Omental fat pad (tissue), 4 donors: Measurements from ENCODE around the gene DCTN1. TPM values are rescaled to one million over a fixed set of nuclear protein-coding genes. Genes with fewer than 3 reads are reported as not detected.

Experiments used
- ATAC-seq: fragments of 150-250 bp; one replicate; pipeline ENCODE4 v1.9.1; 2016; ENCODE audit warnings: mild to moderate bottlenecking, moderate library complexity; ENCODE audit not compliant: low FRiP score
- DNase-seq: peaks from one replicate; pipeline ENCODE4 v3.0.0-alpha.2; 2019; ENCODE audit warnings: low spot score
- CTCF ChIP-seq, 3 donors: fragments of 450-650 bp; IDR thresholded peaks; one replicate each; pipeline ENCODE4 v1.5.1; 2016 to 2017; ENCODE audit warnings: antibody characterized with exemption in 3 of 3, mild to moderate bottlenecking in 3 of 3, moderate library complexity in 2 of 3
- total RNA-seq, 4 donors: library from RNA; depleted of rRNA; stranded (reverse); fragments of >200 nt; gene quantifications; one replicate each; pipeline ENCODE4 v1.1.0, GENCODE V29; 2016

Gene DCTN1
- total RNA-seq, 4 donors from 2014 or later: 83.1 to 122 (median 114) TPM

DNA sequence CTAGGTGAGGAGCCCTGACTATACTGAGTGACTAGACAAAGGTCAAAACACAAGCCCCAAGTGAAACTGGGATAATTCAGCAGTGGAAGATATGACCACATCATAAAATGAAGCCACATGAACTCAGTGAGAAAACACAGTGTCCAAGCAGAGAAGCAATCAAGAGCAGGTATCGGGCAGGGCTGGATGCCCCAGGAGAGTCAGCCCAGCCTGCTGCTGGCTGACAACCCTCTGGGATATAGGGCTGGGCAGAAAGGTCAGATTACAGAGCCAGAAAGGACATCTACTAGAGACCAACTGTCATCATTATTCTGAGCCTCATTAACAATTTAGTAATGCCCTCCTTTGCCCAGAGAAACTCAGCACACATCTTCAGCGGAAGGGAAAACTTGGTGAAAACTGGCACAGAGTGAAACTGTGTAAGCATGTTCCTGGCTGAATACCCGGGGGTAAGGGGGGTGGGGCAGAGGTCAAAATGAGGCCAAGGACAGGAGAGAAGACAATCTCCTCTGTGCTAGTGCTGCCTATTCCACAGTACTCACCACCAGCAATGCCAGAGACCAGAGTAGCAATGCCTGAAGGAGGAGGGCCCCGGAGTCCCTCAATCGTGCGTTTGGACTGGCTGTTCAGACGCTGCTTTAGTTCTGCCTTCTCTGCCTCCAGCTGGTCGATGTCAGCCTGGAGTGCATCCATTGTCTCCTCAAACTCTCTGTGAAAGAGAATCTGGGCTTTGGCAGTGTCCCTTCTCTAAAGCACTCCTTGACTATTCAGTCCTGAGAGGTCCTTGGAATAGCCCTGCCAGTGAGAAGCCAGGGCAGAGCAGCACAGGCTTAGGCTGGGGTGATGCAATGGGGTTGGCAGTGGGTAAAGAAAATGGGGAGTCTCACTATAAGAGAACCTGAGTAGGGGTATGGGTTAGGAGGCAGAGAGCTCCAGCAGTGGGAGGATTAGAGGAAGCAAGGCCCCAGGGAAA is 15.3 kb downstream of the DCTN1 start:
- DNase-seq (no peak), ATAC-seq (no peak)
- no peak for TF ChIP-seq CTCF (IDR thresholded peaks at IDR 0.05)

- no peak for DNase-seq
- no peak for ATAC-seq
- no peak for TF ChIP-seq CTCF (IDR thresholded peaks at IDR 0.05)
Measured at GRCh38 chr2:74361327-74361726, 18.8 kb downstream of the DCTN1 start.

- TF ChIP-seq CTCF (IDR thresholded peaks at IDR 0.05): no peak
- ATAC-seq (no peak), DNase-seq (no peak)
Measured at GRCh38 chr2:74357627-74358026, 22.5 kb downstream of the DCTN1 start.

- no peak for ATAC-seq
- TF ChIP-seq CTCF (IDR thresholded peaks at IDR 0.05): no peak
- no peak for DNase-seq
Measured at GRCh38 chr2:74349889-74350288, 30.2 kb downstream of the DCTN1 start.

- ATAC-seq (no peak), DNase-seq (no peak)
- TF ChIP-seq CTCF (IDR thresholded peaks at IDR 0.05): no peak
Measured at GRCh38 chr2:74347742-74348141, 32.4 kb downstream of the DCTN1 start.

DNA sequence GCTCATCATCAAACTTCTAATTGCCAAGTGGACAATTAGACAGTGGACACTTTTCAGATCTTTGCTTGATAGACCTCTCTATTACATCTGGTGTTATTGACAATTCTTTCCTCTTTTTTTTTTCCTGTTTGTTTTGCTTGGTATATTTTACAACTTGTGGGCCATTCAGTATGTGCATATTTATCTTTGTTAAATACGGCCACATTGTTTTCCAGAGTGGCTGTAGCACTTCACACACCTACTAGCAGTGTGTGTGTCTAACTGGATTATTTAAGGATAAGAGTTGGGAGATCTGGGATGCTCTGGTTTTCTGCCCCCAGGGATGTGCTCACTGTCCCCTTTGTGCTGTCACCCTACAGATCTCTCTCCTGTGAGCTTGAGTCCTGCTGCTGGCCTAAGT is 32.8 kb downstream of the DCTN1 start:
- ATAC-seq (no peak), DNase-seq (no peak)
- no peak for TF ChIP-seq CTCF (IDR thresholded peaks at IDR 0.05)
